ENCODE data around the gene DNAJB7.

Gene DNAJB7

DNA sequence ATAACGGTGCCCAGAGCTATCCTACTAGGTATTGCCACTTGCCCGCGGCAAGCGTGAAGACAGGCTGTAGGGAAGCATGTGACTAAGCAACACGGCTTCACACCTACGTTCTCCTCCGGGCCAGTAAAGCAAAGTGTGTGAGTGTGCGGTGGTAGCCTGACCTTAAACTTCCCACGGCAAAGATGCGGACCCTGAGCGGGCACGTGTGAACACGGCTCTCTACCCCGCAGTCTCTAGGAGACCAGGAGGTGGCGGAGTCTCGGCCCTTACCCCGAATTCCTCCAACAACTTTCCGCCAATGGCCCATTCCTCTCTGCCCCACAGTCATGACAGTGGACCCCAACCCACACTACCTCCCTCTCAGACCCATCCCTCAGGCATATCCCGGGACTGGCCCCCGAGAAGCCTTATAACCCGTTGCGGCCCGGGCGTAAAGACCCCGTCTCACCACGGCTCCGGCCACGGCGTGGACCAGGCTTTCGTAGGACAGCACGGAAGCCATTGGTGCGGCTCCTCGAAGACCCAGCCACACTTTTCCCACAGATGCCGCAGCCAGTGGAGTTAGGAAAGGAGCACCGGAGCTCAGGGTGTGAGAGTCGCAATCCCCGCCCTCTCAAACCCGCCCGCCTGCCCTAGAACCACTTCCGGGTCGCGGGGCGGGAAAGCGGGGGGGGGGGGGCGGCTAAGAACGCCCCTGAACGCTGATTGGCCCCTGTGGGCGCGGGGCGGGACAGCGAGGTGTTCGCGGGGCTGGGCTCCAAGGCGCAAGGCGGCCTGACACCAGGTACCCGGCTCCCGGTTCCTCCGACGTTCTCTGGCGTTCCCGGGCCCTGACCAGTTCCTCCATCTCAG lies 42.9 kb downstream of the DNAJB7 start, which contains the start of gene SLC25A17:
Gene SLC25A17, minus strand, starts transcription at position 600 of the 852 bp plus-strand sequence. Its CDS starts 98 bp downstream, at position 502.
- peak; percentile 94 for DNase-seq (ENCODE audit: low spot score)
- TF ChIP-seq, protein P1, sequence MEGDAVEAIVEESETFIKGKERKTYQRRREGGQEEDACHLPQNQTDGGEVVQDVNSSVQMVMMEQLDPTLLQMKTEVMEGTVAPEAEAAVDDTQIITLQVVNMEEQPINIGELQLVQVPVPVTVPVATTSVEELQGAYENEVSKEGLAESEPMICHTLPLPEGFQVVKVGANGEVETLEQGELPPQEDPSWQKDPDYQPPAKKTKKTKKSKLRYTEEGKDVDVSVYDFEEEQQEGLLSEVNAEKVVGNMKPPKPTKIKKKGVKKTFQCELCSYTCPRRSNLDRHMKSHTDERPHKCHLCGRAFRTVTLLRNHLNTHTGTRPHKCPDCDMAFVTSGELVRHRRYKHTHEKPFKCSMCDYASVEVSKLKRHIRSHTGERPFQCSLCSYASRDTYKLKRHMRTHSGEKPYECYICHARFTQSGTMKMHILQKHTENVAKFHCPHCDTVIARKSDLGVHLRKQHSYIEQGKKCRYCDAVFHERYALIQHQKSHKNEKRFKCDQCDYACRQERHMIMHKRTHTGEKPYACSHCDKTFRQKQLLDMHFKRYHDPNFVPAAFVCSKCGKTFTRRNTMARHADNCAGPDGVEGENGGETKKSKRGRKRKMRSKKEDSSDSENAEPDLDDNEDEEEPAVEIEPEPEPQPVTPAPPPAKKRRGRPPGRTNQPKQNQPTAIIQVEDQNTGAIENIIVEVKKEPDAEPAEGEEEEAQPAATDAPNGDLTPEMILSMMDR (IDR thresholded peaks at IDR 0.05; ENCODE audit: extremely low read depth, missing control alignments): peak; percentile 15

- DNase-seq (ENCODE audit: low spot score): no peak
Observed at GRCh38 chr22:40818192-40818746, 43.6 kb downstream of the DNAJB7 start.

DNA sequence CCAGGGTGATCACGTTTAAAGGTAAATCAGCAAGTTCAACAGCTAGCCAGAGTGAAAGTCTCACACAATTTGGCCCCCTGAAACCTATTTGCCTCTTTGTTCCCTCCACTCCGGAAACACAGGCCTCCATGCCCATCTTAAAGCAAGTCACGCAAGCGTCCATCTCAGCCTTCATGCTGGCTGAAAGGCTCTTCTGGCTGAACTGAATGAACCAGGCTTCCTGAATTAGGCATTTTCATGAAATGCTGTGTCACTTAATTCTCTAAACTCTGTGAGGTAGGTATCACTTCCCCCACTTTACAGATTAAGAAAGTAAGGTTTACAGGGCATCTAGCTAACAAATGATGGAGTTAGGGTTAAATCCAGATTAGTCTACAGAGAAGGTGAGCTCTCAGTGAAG lies 44.2 kb downstream of the DNAJB7 start:
- DNase-seq (ENCODE audit: low spot score): peak; percentile 35
- TF ChIP-seq, protein P1 (IDR thresholded peaks at IDR 0.05; ENCODE audit: extremely low read depth, missing control alignments): no peak

More at GRCh38 chr22:40818192-40818746, 43.6 kb downstream of the DNAJB7 start:
- TF ChIP-seq, protein P1 (IDR thresholded peaks at IDR 0.05; ENCODE audit: extremely low read depth, missing control alignments): no peak

DNA sequence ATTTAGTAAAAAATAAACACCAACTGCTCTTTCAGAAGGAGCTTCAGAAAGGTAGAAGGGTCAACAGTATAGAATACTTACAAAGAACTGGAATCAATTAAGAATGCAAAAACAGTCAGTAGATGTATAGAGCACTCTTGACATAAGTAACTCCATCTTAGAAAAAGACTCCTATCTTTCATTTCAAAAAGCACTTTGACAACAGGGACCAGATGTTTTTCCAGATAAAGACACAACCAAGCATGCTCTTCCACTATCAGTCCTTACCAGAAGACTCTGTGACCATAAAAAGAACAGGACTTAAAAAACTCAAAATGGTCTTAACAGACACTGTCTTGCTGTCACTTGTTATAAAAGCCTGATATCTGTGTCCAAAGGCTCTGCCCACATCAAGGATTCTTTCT lies 48.0 kb downstream of the DNAJB7 start:
- DNase-seq (ENCODE audit: low spot score): no peak
- TF ChIP-seq, protein P1 (IDR thresholded peaks at IDR 0.05; ENCODE audit: extremely low read depth, missing control alignments): no peak
